Head of caudate nucleus (tissue), 42 donors: ENCODE measurements around the gene C1QTNF3.

Experiments used
- DNase-seq, 42 donors: peaks; one replicate each; pipeline versions ENCODE4 v3.0.0 to v3.0.0-alpha.2; 2020 to 2021; ENCODE audit warnings: mixed read lengths in 7 of 42
- intact Hi-C: fragments of 100-400 bp; cut with DNase I; formaldehyde crosslinking; loops from one replicate; pipeline ENCODE4 v1.15.0; 2022

The C1QTNF3 gene

GRCh38 chr5:34053571-34054399 lies 10.8 kb upstream of the C1QTNF3 start:
- intact Hi-C loops = no loop called here
- DNase-seq = no peak

DNA sequence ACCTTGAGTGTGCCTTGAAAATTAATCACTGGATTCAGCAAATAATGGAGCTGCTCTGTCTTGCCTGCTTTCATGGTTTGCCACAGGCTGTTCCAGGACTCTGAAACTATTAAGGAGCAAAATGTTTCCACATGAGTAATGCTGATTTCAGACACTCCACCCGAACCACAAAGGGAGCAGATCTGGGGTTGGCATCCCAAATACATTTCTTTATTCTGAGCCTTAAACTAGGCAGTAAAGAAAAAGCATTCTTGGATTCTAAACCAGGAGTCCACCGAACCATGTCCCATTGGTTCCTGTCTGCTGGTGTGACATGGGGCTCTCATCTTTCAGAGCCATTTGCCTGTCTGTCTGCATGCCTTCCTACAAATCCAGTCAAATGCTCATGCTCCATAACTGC lies 10.1 kb upstream of the C1QTNF3 start:
- peak in 1 of 42 donors; percentile 19 for DNase-seq
- intact Hi-C loops = no loop called here

GRCh38 chr5:34051374-34051980 lies 8.5 kb upstream of the C1QTNF3 start:
- intact Hi-C loops = no loop called here
- DNase-seq = no peak

- intact Hi-C loops = no loop called here
- no peak for DNase-seq
Observed at GRCh38 chr5:34047774-34048572, 5.0 kb upstream of the C1QTNF3 start.

GRCh38 chr5:34047143-34047542 lies 4.1 kb upstream of the C1QTNF3 start:
- intact Hi-C loops = no loop called here
- DNase-seq = no peak

DNA sequence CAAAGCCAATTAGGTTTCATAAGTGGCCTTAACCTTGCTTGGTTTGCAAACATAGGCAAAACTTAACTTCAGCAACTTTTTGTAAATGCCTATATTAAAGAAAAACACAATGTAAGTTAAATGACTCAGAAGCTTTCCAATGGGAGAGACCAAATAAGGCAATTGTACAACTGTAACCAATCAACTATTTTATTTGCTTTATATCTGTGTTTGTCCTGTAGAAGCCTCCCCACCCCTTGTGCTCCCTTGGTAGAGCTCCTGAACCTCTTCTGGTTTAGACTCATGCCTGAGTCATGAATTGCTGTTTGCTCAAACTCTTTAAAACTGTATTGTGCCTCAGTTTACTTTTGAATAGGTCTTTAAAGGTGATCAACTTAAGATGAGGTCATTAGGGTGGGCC lies 3.0 kb upstream of the C1QTNF3 start:
- intact Hi-C loops = no loop called here
- DNase-seq = no peak

DNA sequence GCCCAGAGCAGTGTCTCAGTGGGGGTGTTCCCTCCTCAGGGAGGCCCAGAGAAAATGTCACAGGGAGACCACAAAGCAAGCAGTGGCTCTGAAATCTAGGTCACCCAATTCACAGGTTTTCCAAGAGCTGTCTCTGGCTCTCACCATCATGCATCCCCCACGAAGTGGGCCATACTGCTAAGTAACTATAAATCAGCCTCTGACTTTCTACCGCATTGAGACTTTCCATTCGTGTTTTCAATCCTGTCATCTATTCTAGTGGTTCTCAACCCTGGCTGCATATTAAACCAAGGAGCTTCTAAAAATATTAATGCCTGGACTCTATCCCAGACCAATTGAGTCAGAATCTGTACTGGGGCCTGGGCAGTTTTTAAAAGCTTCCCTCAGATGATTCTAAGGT lies 2.0 kb upstream of the C1QTNF3 start:
- DNase-seq = no peak
- intact Hi-C loops = no loop called here

- intact Hi-C loops = no loop called here
- peak in 34 of 42 donors; percentile 8 to 73 (median 45) for DNase-seq
Observed at GRCh38 chr5:34042321-34042720, 692 bp downstream of the C1QTNF3 start.

DNA sequence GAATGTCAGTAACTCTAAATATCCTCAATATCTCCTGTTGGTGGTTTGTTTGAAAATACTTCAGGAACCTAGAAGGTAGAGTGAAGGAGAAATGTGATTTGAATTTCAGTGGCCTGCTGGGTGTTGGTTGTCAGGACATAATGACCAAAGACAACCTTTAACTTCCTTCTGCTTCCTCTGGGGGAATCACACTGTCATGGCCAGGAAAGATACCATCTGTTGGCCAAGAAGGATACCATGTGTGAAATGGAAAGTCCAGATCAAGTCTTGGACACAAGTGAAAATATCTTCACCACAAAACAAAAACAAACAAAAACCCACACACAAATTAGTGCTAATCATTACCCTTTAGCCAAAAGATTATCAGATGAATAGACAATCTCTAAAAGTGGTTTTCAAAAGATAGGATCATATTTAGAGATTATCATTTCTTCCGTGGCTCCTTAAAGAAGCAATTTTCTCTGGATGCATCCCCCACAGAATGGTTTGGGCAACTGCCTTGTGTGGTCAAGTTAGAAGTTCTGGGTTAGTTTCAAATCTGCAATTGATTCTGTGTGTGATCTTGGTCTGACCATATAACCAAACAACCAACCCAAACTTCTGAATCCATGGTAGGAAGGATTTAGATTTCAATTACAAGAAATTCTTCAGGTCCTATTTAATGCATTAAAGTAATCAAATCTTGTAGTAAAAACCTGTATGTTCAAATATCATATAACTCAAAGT lies 1.6 kb downstream of the C1QTNF3 start:
- no peak for DNase-seq
- intact Hi-C loops = no loop called here

DNA sequence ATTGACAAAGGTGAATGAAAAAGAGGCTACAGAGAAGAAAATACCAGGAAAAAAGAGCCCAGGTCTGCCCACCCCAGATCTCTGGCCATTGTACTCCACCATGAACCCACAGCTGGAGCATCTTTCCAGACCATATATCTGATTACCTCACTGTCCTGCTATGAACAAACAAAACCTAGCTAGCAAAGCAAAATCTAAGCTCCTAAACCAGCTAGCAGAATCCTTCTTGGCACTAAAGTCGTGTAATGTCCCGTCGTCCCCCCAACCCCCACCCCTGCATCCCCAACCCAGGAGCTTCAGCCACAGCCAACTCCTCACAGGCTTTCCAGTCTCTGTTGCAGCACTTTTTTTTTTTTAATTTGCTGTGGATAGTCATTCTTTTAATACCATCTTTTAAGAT lies 2.5 kb downstream of the C1QTNF3 start:
- intact Hi-C loops = no loop called here
- no peak for DNase-seq

GRCh38 chr5:34039398-34040157 lies 3.4 kb downstream of the C1QTNF3 start:
- no peak for DNase-seq
- intact Hi-C loops = no loop called here

GRCh38 chr5:34038838-34039237 lies 4.2 kb downstream of the C1QTNF3 start:
- intact Hi-C loops = no loop called here
- no peak for DNase-seq

DNA sequence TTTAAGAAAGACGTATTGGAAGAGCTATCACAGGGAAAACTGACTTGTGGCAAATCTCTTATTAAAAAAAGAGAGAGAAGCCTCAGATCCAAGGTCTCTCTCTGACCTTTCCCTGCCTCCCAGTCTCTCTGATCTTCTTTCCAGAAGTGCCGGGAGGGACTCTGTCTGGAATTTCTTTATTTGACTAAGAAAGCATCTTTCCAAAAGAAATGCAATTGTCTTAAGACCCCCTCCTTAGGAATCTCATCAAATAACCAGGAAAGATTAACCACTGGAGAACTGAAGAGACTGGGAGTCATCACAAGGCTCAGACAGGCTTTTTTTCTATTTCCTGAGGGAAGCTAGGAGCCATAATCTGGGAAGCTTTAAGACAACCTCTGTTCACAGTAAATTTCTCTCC lies 4.6 kb downstream of the C1QTNF3 start:
- intact Hi-C loops = no loop called here
- DNase-seq = no peak

- DNase-seq = no peak
- intact Hi-C loops = no loop called here
Observed at GRCh38 chr5:34037726-34038125, 5.3 kb downstream of the C1QTNF3 start.

GRCh38 chr5:34035756-34036155 lies 7.3 kb downstream of the C1QTNF3 start:
- no peak for DNase-seq
- intact Hi-C loops = no loop called here

GRCh38 chr5:34034534-34035327 lies 8.3 kb downstream of the C1QTNF3 start:
- no peak for DNase-seq
- intact Hi-C loops = no loop called here

DNA sequence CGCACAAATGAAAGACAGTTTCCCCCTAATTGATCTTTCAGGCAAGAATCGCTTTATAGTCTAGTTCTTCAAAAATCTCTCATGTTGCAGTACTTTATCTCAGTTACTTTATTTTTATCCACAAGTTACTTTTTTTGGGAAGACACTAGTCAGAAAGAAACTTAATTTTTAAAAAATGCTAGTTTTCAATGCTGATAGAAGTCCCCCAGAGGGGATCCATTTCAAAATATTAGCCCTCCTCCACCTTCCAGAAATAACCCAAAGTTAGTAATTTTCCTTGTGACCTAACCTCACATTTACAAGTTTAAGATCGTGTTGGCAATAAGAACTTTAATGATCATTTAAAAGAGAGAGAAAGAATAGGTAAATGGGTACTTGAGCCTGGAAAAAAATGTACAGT lies 11.0 kb downstream of the C1QTNF3 start:
- no peak for DNase-seq
- intact Hi-C loops = no loop called here

- DNase-seq = no peak
- intact Hi-C loops = no loop called here
Observed at GRCh38 chr5:34031117-34031516, 11.9 kb downstream of the C1QTNF3 start.
